T-helper 9 cell (primary cell): ENCODE results near the gene SLC32A1.

Experiments used
- DNase-seq: peaks from one replicate; pipeline ENCODE4 v3.0.0-alpha.2; 2020
- total RNA-seq, 2 donors: gene quantifications; one replicate each; lab custom pipeline; 2026; lab: John Stamatoyannopoulos, UW

Gene SLC32A1
- total RNA-seq = 0 reads per million in 2 donors

DNA sequence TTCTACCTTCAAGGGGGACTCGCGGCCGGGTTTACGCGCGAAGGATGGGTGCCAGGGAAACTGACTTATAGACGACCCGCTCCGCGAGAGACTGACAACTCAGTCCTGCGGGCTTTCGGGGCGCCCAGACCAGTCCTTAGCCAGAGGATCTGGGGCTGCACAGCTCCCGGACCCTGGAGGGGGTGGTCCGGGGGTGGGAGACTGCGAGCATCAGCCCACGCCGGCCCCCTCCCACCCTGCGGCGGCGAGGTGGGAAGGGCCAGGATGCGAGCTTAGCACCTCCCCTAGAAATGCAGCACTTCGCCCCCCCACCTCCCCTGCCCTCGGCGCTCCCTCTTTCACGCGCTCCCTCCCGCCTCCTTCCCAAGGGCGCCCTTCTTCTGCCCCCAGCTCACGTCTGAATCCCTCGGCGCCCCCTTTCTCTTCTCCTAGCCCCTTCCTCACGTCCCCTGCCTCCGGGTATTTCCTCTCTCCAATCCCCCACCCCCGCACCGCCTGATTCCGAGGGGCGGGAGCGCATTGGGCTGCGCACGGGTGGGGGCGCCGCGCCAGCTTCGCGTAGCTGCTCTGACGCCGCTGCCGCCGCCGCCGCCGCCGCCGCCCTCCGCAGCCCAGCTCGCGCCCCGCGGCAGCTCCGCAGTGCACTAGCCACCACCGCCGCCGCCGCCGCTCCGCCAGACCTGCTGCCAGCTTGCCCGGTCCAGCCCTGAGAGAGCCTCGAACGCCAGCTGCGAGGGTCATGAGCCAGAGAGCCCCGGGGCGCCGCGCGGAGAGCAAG, at the start of gene SLC32A1:
Gene SLC32A1, plus strand, starts transcription at position 639 of the 778 bp plus-strand sequence. CDS start 239 bp downstream, outside the sequence.
- peak; percentile 6 for DNase-seq

DNA sequence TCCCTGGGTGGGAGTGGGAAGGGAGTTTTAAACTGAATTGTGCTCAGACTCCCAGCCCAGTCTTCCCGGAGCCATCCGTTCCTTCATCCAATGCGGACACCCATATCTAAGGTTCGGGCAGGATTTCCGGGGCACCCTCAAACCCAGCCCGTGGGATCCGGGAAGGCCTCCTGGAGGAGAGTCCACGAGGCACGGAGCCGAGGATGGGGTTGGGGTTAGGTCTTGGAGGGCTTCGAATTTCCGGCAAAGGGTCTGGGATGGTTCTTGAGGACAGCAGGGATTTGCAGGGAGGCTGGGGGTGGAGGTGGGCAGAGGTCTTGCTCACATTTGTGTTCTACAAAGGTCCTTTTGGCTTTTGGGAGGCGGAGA, 49.5 kb upstream of the SLC32A1 start:
- no peak for DNase-seq

DNA sequence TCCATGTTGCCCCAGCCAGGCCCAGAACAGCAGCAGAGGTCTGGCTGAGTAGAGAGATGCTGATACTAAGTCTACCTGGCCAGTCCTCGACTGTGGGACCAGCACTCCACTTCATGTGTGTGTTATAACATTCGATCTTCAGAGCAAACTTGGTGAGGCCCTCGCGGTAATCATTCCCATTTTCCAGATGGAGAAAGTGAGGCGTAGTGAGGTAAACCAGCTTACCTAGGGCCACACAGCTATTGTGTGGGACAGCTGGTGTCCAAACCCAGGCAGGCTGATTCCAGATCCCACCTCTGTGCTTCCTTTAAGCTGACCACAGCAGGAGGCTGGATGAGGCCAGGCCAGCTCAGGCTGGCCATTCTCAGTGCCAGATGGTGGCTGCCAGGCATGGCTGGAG, 47.7 kb upstream of the SLC32A1 start:
- DNase-seq = no peak

- no peak for DNase-seq
These were observed 43.6 kb upstream of the SLC32A1 start for GRCh38 chr20:38680500-38681306.

- DNase-seq = no peak
These were observed 39.0 kb upstream of the SLC32A1 start for GRCh38 chr20:38685271-38685670.

DNA sequence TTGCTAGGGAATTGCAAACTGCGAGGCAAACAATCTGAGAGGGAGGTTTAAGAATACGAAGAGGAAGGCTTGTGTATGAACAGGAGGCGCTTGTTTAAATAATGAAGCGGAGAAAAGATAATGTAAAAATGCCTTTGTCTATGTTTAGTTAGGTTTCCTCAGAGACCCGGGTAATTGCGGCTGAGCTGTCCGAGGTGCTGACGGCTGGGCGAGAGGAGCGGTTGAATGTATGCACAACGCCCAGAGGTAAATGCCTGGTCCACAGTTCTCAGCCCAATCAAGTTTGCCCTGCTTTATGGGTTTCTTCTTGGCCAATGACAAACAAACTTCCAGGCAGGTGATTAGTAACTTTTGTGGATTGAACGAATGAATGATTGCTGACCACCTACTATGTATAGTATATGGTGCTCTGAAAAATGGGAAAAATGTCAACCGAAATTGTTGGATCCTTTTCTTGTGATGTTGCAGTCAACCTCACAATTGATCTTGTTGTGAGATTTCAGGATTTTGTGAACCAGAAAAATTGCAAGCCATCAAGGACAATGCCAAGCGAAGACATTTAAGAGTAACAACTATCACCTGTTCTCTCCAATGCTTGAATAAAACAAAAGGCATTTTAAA, 38.3 kb upstream of the SLC32A1 start:
- peak; percentile 16 for DNase-seq

DNA sequence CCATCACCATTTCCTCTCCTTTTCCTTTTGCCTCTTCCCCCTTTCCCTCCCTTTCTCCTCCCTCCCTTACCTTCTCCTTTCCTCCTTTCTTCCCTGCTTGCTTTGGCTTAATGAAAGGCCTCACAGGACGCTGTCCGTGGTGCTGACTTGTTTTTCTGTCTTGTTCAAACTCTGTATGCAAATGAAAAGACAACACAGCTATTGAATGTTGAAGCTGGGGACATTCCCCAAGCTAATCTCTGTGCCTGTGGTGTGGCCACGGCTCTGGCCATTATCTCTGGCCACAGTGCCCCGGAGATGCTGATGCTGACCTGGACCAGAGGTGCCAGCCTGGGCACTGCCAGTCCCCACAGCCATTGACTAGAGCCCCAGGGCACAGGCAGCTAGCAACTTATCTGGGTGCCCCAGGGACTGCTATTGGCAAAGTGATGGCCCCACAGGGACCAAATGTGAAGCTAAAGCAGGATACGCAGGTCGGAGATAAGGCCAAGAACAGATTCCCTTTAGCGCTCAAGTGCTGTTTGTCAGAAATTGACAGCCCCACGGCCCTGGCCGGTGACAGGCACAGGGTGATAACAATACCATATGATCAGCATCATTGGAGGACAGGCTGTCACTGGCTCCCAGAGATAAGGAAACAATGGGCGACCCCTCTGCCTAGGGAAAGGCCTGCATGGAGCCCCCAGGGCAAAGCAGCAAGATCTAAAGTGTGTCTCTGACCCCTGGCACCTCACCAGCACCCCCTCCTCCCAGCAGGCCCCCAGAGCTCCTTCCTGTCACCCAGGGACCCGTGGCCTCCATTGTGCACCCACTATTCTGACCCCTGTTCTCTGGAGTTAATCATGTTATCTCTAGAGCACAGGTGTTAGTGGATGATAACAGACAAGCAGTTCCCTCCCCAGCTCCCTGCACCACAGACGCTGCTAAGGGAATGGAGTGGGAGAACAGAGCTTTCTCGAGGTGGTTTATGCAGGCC, 31.6 kb upstream of the SLC32A1 start:
- peak; percentile 52 for DNase-seq

DNA sequence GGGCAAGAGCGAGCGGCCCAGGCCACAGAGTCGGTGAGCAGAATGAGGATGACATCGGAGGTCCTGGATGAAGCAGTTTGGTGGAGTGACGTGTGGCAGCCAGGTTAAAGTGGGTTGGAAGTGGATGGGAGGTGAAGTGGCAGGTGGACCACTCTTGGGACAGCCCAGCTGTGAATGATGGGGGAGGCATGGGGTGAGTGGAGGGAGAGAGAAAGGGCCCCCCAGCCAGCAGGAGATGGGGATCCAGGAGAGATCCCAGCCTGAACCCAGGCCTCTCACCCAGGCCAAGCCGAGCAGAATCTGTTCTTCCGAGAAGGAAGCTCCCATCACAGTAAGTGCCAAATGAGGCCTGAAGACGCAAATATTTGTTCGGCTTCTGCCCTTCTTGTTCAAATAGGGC, 27.0 kb upstream of the SLC32A1 start:
- no peak for DNase-seq

- DNase-seq = no peak
These were observed 25.7 kb upstream of the SLC32A1 start for GRCh38 chr20:38698541-38698940.

- DNase-seq = no peak
These were observed 24.1 kb upstream of the SLC32A1 start for GRCh38 chr20:38700141-38700540.

- DNase-seq = no peak
These were observed 23.4 kb upstream of the SLC32A1 start for GRCh38 chr20:38700926-38701325.

DNA sequence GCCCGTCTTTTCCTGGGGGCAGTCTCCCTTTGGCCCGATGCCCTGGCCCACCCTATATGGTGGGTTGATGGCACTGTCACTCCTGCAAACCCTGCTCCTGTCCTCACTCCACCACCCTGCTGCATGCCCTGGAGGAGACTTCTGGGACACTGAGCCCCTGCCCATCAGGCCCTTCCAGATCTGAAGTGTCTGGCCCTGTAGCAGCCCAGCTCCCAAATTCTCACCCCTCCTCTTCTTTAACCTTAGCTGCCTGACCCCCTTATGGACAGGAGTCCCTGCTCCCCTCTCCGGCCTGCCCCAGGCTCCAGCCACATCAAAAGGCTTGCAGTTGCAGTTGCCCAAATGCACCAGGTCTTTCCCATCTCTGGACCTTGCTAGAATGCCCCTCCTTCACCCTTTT, 20.8 kb upstream of the SLC32A1 start:
- no peak for DNase-seq

DNA sequence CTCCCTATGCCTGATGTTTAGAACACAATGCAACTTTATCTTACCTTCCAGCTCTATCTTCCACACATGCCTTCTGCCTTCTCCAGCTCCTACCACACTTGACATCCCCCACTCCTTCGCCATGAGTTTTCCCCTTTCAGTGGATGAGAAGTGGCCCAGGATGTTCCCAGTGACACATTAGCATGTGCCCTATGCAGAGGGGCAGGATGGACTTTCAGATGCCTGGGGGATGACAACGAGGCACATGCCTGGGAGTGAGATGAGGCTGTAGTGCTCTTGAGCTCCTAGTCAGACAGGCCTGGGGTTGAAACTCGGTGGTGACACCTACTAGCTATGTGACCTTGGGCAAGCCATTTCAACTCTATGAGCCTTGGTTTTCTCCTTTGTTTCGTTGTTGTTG, 20.1 kb upstream of the SLC32A1 start:
- DNase-seq = no peak

- no peak for DNase-seq
These were observed 17.8 kb upstream of the SLC32A1 start for GRCh38 chr20:38706509-38706908.

GRCh38 chr20:38714308-38714707, 10.0 kb upstream of the SLC32A1 start:
- no peak for DNase-seq

GRCh38 chr20:38715646-38716045, 8.6 kb upstream of the SLC32A1 start:
- no peak for DNase-seq

GRCh38 chr20:38722683-38723016, 1.6 kb upstream of the SLC32A1 start:
- no peak for DNase-seq

DNA sequence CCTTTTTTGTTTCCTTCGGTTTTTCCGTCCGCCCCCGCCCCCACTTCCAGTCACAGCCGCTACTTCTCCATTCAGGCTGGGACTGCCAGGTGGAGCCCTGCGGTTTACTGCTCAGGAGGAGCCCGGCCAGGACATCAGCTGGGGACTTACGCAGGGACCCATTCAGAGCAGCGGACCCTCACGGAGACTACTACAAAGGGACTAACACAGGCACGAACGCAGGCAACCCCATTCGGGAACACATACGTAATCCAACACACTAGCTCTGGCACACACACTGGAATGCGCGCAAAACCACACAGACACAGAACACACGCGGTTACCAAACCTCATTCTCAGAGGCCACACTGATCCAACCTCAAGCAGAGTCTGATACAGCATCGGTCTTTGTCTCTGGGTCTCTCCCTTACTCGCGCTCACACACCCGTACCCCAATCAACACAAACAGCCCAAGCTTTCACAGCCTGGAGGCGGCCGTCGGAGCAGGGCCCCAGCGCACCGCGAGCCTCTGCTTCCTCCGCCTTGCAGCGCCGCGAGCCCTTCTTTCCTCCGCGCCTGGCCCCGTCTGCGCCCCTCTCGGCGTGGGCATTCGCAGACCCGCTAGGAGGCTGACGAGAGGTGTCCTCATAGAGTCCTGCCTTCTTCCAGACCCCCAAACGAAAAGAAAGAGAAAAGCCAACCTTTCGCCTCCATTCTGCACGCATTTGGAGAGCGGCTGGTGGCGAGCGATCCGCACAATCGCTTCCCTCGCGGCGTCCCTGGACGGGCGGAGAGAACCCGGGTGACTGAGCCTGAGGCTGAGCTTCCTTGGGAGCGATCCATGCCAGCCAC, 1.1 kb upstream of the SLC32A1 start:
- no peak for DNase-seq

DNA sequence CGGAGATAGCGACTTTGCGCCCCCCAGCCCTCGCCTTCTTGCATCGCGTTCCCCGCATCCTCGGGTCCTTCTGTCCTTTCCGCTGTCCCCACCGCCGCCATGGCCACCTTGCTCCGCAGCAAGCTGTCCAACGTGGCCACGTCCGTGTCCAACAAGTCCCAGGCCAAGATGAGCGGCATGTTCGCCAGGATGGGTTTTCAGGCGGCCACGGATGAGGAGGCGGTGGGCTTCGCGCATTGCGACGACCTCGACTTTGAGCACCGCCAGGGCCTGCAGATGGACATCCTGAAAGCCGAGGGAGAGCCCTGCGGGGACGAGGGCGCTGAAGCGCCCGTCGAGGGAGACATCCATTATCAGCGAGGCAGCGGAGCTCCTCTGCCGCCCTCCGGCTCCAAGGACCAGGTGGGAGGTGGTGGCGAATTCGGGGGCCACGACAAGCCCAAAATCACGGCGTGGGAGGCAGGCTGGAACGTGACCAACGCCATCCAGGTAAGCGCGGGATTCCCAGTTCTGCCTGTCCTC, 401 bp downstream of the SLC32A1 start:
- no peak for DNase-seq

GRCh38 chr20:38725148-38725901, 1.0 kb downstream of the SLC32A1 start:
- peak; percentile 5 for DNase-seq
